HG02943 (cell line): ENCODE data around the gene KRTAP4-3.
"Not testable (repeated sequence)": the region's sequence is repeated elsewhere in the genome, so short reads cannot be mapped to it uniquely, and the experiment has no call there.

ENCODE experiments used
- ATAC-seq: cut with Tn5 transposase; IDR thresholded peaks from one replicate; pipeline ENCODE4 v1.9.1; 2021; ENCODE audit warnings: mild to moderate bottlenecking, low read depth, moderate library complexity; ENCODE audit not compliant: unreplicated experiment

The KRTAP4-3 gene

GRCh38 chr17:41119696-41120690, 48.0 kb downstream of the KRTAP4-3 start:
- ATAC-seq: not testable (repeated sequence)

DNA sequence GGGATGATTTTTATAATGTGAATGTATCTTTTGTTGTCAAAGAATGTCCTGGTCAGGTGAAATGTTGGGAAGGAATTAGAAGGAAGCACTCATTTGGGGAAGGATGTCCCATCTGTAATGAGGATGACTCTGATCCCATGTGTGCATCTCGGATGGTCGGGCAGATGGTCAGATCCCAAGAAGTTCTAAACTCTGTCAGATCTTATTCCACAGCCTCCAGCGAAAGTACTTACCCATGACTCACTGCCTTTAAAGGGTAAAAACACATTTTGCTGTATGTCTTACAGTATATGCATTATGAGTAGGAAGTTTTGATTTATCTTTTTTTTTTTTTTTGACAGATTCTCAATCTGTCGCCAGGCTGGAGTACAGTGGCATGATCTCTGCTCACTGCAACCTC, 49.3 kb downstream of the KRTAP4-3 start:
- ATAC-seq: no peak

GRCh38 chr17:41117846-41118386, 50.1 kb downstream of the KRTAP4-3 start, which contains the start of gene KRTAP4-11:
KRTAP4-11 (minus strand) TSS chr17:41118373; CDS start chr17:41118315, 58 bp downstream.
- ATAC-seq: not testable (repeated sequence)
